M059J (cell line): ENCODE results near the gene DDX39A. TPM values are rescaled to one million over a fixed set of nuclear protein-coding genes. Genes with fewer than 3 reads are reported as not detected.
"Not testable (repeated sequence)": the region's sequence is repeated elsewhere in the genome, so short reads cannot be mapped to it uniquely, and the experiment has no call there.

ENCODE experiments used
- DNase-seq: peaks from one replicate; pipeline ENCODE4 v3.0.0-alpha.2; 2012; ENCODE audit warnings: low read depth
- total RNA-seq: library from RNA; depleted of rRNA; stranded (reverse); fragments of >200 nt; shearing (Covaris generic); gene quantifications from 2 replicates; pipeline ENCODE4 v1.2.3, GENCODE V29; 2014; rRNA removed

Gene DDX39A
- 56.1 and 65.3 TPM in 2 replicates for total RNA-seq

DNA sequence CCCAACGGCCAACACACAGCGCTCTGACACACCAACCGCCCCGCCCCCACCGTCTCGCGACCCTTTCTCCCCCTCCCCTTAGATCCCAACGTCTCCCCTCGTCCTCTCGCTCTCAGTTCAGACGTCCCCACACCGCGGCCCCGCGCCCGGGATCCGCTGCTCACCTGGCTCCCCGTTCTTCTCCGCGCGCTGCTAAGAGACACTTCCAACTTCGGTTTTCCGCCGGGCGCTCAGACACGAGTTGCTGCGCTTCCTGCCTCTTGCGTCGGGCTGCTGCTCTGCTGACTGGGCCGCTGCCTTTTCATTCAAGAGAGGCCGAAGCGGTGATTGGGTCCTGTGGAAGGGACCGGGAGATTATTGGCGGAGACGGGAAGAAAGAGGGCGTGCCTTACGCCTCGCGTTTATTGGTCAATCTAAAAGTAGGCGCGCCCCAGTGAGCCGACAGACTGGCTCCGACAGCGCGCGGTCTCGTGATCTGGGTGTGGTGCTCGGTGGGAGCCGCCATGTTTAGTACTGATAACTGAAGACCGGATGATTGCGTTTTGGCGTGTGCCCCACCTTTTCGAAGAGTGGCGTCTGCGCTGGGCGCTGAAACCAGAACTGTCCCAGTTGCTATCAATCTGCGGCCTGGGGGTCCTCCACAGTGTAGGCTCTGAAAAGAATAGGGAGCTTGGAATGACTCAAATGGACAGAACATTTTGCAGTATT, at the start of gene DDX39A:
TSS of gene DDX39A (minus strand) at position 236 of the 708 bp plus-strand sequence. CDS start 6,121 bp downstream, outside the sequence.
- DNase-seq, result peak; percentile 99

DNA sequence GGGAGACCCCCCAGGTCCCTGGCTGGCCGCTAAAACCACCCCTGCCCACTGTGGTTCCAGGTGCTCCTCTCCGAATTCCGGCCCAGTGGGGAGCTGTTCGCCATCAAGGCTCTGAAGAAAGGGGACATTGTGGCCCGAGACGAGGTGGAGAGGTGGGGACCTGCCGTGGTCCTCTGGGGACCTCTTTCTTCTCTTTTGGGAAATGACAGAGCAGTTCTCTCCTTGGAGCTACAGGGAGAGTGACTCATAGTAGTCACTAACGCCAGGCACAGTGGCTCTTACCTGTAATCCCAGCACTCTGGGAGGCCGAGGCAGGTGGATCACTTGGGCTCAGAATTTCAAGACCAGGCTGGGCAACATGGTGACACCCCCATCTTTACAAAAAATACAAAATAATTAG, 48.7 kb upstream of the DDX39A start:
- peak; percentile 50 for DNase-seq

DNA sequence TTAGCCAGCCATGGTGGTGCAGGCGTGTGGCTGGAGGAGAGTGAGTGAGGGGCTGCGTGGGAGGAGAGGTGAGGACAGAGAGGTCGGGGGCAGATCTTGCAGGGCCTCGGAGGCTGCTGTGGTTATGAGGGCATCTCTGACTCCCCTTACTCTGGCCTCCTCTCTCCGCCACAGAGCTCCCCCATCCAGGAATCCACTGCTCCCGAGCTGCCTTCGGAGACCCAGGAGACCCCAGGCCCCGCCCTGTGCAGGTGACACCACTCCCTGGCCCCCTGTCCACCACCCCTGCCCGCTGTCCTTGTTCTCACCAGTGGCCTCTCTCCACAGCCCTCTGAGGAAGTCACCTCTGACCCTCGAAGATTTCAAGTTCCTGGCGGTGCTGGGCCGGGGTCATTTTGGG, 48.2 kb upstream of the DDX39A start:
- no peak for DNase-seq

DNA sequence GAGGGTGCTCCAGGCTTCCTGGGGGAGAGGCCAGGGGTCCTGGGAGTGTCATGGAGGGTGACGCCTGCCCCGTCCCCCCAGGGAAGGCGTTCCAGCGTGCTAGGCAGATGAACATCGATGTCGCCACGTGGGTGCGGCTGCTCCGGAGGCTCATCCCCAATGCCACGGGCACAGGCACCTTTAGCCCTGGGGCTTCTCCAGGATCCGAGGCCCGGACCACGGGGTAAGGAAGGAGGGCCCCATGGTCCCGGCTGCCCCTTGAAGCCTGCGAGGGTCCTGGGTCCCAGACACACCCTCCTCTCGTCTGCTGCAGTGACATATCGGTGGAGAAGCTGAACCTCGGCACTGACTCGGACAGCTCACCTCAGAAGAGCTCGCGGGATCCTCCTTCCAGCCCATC, 44.6 kb upstream of the DDX39A start:
- DNase-seq, result no peak

DNA sequence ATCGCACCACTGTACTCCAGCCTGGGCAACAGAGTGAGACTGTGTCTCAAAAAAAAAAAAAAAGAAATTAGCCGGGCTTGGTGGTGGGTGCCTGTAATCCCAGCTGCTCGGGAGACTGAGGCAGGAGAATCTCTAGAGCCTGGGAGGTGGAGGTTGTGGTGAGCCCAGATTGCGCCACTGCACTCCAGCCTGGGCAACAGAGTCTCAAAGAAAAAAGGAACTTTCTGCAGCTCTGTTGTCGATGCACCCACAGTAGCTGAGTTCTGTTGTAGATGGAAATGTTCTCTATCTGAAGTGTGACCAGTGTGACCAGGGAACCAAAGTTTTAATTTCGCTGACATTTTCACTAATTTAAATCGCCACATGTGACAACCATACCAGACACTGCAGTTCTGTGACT, 43.3 kb upstream of the DDX39A start:
- not testable (repeated sequence) for DNase-seq

DNA sequence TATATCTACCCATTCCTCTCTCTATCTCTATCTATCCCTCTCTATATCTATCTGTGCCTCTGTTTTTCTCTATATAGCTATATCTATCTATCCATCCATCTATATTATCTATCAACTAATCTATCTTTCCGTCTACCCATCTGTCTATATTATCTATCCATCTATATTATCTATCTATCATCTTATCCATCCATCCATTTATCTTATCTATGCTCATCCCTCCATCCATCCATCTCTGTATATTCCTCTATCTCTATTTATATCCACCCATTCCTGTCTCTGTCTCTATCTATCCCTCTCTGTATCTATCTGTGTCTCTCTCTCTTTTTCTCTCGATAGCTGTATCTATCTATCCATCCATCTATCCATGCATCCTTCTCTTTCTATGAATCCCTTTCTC, 41.8 kb upstream of the DDX39A start:
- no peak for DNase-seq

DNA sequence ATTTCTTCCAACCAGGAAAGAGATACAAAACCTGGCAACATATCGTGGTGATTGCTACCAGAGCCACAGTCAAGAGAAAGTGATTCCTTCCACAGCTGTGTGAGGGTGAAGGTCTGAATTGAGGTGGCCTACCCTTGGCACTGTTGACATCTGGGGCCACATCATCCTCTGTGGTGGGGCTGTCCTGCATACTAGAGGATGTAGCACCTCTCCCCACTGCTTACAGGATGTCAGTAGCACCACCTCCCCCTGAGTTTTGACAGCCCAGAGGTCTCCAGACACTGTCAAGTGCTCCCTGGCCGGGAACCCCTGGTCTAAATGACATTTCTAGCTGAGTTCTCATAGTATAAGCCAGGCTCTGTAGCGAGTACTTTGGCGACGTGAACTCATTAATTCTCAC, 40.6 kb upstream of the DDX39A start:
- no peak for DNase-seq

DNA sequence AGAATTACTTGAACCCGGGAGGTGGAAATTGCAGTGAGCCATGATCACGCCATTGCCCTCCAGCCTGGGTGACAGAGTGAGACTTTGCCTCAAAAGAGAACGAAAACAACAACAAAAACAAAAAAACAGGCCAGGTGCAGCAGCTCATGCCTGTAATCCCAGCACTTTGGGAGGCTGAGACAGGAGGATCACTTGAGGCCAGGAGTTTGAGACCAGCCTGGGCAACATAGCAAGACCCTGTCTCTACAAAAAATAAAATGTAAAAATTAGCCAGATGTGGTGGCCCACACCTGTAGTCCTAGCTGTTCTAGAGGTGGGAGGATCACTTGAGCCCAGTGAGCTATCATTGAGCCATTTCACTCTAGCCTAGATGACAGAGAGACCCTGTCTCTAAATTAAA, 33.2 kb upstream of the DDX39A start:
- not testable (repeated sequence) for DNase-seq

DNA sequence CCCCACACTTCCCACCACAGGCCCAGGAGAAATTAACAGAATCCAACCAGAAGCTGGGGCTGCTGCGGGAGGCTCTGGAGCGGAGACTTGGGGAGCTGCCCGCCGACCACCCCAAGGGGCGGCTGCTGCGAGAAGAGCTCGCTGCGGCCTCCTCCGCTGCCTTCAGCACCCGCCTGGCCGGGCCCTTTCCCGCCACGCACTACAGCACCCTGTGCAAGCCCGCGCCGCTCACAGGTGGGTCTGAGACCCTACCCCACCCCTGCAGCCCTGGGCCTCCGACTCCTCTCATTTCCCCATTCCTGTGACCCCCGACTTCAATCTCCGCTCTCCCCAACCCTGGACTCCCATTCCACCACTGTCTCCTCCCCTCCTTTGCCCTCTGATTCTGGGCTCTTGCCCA, 31.7 kb upstream of the DDX39A start:
- no peak for DNase-seq

DNA sequence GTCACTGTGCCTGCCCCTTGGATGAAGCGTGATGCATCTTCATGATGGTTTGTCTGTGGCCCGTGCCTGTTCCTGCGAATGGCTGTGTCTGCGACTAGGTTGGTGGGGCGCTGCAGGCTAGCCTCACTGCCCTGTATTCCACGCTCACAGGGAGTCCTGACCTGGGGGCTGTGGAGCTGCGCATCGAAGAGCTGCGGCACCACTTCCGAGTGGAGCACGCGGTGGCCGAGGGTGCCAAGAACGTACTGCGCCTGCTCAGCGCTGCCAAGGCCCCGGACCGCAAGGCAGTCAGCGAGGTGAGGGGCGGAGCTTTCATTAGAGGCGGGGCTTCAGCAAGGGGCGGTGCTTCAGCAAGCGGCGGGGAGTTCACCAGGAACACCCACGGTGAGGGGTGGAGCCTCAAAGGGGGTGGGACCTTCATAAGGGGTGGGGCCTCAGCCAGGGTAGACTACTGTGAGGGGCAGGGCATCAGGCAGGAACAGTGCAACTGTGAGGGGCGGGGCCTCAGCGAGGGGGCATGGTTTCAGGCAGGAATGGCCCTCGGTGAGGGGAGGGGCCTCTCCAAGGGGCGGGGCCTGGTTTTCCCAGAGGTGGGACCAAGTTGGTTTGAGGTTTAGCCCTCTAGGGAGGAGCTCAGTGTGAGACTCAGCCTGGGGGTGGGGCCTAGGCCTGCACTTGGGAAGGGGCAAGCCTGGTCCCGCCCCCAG, 31.2 kb upstream of the DDX39A start:
- peak; percentile 27 for DNase-seq

DNA sequence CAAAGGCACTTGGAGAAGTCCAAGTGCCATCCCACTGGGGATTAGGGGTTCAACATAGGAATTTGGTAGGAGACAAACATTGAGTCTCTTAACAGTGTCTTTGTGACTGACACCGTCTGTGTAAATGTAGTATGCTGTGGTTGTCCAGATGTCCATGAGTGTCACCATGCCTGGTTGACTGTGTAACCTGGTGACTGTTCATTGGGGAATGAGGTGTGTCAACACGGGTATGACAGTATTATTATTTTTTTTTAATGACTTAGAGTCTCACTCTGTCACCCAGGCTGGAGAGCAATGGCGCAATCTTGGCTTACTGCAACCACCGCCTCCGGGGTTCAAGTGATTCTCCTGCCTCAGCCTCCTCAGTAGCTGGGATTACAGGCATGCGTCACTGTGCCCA, 30.2 kb upstream of the DDX39A start:
- DNase-seq, result no peak

DNA sequence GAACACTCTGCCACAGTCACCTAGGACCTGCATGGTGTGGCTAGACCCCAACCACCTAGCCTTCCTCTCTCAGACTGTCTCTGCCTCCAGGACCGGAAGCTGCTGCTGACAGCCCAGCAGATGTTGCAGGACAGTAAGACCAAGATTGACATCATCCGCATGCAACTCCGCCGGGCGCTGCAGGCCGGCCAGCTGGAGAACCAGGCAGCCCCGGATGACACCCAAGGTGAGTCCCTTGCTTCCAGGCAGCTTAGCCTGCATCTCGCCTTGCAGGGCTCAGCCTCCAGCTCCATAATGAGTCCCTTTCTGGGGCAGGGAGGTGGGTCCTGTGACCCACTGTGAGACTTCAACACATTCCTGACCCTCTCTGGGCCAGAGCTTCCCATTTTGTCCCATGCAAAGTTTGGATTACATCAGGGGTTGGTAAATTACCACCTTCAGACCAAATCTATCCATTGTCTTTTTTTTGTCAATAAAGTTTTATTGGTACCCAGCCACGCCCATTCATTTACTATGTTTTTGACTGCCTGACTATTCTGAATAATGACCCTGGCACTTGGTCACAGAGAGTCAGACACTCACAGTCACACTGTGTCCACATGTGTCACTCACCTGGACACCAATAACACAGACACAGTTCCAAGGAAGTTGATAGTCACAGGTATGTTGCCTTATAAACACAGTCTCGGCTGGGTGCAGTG, 27.3 kb upstream of the DDX39A start:
- DNase-seq, result no peak

DNA sequence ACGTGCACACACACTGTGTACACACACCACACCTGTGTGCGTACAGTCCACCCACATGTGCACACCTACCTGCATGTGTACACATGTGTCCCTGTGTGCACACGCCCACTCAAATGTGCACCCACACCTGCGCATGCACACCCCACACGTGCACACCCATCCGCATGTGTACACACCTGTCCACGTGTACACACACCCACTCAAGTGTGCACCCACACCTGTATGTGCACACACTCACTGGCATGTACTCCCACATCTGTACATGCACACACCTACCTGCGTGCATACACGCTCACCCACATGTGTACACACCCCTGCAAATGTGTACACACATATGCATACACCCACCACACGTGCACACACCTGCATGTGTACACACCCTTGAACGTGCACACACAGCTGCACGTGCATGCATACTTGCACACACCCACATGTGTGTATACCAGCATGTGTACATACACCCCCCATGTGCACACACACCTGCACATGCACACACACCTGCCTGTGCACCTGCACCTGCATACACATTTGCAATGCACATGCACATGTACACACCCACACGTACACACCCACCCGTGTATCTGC, 24.6 kb upstream of the DDX39A start:
- no peak for DNase-seq

DNA sequence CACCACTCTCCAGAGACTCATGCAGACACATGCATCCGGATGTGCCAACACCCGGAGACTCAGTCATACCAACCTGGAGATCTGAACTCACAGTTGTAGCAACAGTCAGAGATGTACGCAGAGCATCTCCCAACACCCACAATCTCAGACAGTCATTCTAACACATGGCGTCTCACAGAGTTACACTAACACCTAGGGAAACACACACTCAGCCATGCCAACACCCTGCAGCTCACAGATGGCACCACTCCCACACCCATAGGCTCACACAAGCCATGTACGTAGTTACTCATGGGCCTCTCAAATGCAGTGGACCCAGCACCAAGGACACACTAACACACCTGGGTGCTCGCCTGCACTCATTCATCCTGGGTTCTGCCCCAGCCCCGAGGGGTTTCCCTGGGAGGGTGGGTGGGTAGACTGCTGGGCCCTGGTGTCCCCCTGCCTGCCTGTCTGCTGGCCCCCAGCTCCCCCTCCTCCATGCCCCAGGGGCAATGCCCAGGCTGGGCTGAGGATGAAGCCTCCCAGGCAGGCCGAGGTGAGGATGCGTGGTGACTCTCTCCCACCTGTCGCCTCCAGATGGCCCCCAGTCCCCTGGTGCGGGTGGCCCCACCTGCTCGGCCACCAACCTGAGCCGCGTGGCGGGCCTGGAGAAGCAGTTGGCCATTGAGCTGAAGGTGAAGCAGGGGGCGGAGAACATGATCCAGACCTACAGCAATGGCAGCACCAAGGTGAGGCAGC, 23.9 kb upstream of the DDX39A start:
- no peak for DNase-seq

DNA sequence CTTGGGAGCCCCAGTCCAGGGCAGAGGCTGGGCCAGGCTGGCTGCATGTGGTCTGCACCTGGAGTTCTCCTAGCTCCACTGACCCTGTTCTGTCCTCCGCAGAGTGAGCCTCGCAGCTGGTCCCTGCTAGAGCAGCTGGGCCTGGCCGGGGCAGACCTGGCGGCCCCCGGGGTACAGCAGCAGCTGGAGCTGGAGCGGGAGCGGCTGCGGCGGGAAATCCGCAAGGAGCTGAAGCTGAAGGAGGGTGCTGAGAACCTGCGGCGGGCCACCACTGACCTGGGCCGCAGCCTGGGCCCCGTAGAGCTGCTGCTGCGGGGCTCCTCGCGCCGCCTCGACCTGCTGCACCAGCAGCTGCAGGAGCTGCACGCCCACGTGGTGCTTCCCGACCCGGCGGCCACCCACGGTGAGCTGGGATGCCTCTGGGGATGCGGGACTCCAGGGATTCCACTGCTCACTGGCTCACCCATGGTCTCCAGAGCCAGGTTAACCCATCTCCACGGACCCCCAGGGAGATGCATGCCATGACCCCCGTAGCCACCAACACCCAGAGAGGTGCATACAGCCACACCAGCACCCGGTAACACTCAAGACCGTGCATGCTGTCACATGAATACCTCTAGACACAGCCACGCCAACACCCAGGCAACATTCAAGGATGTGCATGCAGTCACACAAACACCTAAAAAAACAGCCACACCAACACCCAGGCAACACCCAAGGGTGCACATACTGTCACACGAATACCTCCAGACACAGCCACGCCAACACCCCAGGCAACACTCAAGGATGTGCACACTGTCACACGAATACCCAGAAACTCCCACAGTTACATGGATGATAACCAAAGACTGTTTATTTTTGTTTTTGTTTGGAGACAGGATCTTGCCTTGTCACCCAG, 22.1 kb upstream of the DDX39A start:
- no peak for DNase-seq

DNA sequence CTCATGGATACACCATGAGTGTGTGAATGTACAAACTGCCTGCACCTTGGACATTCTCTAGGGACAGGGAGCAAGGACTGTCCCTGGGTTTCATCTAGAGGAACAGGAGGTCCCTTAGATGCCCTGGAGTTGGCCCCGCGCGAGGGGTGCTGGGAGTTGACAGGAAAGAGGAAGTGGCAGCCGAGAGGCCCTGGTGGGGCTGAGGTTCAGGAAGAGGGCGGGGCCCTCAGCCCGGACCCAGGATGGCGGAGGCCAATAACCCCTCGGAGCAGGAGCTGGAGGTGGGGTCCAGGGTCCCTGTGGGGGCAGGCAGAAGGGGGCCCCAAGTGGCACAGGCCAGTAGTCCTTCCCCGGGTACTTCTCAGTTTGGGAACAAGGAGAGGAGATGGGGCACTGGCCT, 20.9 kb upstream of the DDX39A start:
- DNase-seq, result no peak

DNA sequence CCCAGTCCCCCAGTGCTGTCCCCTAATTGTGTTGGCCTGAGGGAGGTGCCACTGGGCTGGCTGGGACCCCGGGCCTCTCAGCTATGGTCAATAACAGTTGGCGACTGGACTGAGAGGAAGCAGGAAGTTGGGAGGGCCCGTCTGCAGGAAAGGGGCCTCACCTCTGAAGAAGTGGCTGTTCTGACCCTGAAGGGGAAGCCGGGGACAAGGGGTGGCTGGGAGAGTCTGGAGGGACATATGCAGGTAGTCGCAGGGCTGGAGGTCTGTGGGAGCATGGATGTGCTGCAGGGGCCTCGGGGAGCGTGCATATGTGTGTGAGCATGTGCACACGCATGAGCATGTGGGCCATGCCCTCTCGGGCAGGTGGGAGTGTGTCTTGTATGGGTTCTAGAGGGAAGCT, 19.9 kb upstream of the DDX39A start:
- no peak for DNase-seq

DNA sequence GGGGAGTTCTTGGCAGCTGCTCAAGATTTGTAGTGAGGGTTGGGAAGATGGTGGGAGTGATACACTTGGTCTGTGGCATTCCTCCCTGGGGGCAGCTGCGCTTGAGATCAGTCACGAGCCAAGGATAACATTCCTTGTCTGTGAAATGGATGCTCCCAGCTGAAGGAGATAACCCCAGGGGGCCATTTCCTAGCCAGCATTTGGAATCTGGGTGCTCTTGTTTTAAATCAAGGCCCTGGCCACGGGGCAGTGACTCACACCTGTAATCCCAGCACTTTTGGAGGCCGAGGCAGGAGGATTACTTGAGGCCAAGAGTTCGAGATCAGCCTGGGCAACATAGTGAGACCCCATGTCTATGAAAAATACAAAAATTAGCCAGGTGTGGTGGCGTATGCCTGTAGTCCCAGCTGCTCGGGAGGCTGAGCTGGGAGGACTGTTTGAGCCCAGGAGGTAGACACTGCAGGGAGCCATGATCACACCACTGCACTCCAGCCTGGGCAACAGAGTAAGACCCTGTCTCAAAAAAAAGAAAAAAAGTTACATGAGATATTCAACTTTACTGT, 18.5 kb upstream of the DDX39A start:
- peak; percentile 37 for DNase-seq

DNA sequence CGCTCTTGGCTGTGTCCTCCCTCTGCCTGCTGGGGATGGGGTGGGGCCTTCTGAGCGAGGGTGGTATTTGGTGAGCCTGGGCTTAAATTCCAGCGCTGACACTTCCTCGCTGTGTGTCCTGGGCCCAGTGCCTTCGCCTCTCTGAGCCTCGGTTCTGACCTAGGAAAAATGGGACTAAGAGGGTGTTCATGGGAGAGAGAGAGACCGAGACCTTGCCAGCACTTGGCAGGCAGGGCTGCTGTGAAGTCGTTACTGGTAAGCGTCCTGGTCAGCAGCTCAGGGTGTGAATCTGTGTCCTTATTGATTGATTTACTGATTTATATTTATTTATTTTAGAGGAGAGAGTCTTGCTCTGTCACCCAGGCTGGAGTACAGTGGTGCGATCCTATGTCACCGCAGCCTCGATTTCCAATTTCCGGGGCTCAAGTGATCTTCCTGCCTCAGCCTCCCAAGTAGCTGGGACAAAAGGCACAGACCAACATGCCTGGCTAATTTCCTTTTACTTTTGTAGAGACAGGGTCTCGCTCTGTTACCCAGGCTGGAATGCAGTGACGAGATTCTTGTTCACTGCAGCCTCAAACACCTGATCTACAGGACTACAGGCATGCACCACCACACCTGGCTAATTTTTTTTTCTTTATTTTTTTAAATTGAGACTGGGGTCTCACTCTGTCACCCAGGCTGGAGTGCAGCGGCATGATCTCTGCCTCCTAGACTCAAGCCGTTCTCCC, 16.3 kb upstream of the DDX39A start:
- DNase-seq, result no peak
